GM19099 (cell line): ENCODE results near the gene RFTN2.

Experiments used
- POLR2A ChIP-seq: IDR thresholded peaks from 3 replicates; pipeline ENCODE4 v1.6.1; 2011; ENCODE audit warnings: low read depth; ENCODE audit not compliant: insufficient read length; ENCODE audit errors: extremely low read depth

The RFTN2 gene

DNA sequence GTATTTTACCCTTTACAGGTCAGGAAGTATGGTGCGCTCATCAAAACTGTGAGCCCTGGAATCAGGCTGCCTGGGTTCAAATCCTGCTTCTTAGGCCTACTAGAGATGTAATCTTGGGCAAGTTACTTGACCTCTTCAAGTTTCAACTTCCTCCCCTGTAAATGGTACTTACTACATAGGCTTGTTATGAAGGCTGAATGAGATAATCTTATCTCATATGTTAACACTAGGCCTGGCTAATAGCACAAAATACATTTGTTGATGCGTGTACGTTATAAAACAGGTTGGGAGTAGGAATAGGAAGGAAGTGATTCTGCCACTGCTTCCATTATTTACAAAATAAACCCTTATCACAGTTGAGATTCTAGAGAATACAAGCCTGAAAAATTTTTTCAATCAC, 1.7 kb upstream of the RFTN2 start:
- no peak for TF ChIP-seq POLR2A

DNA sequence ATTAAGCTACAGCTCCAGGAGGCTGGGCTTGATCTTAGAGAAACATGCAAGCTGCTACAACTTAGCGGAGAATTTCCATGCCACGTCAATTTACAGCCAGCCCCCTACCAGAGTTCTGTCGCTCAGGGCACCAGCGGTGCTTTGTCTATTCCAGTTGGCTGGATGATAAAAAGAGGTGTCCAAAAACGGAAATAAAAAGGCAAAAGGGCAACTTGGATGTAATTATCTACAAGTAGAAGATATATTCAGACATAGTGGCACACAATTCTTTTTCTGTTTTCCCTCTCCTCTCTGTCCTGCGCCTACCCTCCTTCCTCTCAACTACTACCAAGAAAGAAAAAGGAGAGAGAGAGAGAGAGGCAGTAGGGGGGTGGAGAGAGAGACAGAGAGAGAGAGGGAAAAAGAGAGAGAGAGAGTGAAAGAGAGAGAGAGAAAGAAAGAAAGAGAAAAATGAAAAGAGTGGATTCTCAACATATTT, 363 bp upstream of the RFTN2 start:
- TF ChIP-seq POLR2A = no peak

DNA sequence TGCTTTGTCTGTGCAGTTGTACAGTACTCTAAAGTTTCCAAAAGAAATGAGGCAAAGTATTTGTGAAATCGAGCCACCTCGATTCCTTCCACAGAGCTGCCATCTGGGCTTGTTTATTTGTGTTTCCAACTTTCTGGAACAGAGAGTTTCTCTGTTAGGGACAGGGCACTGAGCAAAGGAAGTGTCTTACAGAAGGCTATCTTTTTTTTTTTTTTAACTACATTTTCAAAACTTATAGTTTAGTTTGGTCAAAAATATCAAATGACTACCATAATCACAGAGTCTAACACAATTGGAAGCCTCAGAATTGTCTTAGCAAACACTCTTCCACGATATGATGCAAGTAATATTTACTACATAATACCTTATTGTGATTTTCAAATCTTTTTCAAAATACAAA, 796 bp downstream of the RFTN2 start:
- TF ChIP-seq POLR2A = no peak

DNA sequence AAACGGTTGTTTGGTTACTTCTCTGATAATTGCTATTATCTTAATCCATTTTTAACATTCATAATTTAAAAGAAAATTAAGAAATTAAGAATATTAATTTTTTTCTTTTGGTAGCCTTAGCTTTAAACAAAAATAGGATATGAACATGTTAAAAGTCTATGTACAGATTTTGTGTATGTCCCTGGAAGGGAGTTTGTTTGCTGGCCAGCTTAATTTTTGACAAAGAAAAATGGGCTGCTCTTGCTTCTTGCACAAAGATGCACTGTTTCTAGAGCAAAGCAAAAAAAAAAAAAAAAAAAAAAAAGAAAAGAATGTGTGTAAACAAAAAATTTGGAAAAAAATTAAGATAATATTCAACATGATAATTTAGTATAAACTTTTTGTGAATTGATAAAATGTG, 1.3 kb downstream of the RFTN2 start:
- no peak for TF ChIP-seq POLR2A

DNA sequence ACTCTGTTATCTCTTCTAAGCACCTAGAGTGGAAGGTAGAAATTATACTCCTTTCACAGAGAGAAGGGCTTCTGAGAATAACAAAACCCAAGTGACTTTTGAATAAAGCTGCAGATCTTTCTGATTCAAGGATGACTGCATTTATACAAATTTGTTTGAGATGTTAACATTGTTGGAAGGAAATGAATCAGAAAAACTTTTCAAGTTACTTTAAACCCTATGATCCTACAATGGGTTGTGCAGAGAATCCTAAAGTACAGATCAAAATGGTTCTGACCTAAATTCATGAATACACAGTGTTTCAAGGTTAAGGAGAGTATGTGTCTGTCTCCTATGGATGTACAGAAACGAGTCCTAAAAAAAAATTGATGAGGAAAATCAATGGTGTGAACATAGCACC, 1.8 kb downstream of the RFTN2 start:
- no peak for TF ChIP-seq POLR2A

DNA sequence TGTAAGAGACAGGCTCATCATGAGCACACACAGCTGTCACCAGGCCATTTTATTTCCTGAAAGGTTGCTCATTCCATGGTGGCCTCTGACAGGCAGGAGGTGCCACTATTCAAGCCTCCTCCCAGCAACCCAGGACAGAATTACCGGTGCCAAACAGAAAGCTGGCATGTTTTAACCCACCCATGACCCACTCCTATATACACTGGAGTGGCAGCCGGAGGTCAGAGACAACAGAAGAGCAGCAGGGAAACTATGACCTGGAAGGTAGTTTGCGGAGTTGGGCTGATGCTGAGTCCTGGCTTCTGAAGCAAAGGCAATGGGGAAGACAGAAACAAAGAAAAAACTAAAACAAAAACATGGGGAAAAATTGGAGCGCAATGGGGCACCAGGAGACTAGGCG, 2.3 kb downstream of the RFTN2 start:
- no peak for TF ChIP-seq POLR2A

DNA sequence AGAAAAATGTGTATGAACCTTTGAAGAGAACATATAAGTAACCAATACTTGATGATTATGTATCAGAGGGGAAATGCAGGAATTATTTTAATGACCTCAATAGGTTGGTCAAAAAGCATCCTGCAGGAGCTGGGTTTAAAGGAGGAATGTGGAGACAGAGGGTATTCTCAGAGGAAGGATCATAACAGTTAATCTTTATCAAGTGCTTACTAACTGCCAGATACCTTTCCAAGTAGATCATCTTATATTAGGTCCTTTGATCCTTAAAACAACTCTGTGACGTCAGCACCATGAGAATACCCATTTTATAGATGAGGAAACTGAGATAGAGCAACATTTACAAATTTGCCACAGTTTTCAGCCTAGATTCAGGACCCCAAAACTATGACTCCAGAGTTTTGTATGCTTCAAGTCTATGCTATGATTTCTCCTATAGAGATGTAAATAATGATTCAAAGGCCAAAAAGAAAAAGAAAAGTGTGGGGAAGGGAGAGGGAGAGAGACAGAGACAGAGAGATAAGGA, 3.0 kb downstream of the RFTN2 start:
- TF ChIP-seq POLR2A = no peak

DNA sequence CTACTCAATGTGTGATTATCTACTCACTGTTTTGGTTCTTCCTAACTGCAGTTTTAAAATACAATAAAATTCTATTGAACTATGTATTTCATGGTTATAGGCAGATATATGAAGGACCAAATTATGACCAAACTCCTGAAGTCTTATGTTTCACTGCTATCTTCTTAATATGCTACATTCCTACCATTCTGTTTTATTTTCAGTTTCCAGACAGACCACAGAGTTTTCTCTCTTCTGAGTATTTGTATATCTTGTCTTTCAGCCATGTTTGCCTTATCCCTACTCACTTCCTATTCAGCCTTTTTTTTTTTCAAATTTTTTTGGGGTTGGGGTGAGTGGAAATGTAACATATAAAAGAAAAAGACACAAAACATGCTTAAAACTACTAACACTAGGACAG, 6.3 kb downstream of the RFTN2 start:
- TF ChIP-seq POLR2A = no peak

DNA sequence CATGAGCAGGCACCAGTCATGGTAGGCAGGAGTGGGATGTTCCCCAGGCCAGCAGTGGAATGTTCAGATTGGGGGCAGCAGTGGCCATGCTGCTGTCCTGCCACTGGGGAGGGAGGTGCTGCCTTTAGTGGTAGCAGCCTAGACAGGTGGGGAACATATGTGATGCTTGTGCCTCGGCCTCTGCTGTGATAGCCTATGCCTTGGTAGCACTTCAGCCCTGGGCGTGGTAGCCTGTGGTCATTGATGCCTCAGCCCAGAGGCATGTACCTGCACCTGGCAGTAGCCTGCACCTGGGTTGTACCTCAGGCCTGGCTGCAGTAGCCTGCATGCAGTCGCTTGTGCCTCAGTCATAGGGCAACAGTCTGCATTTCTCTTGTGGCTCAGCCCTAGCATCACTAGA, 7.1 kb downstream of the RFTN2 start:
- no peak for TF ChIP-seq POLR2A

DNA sequence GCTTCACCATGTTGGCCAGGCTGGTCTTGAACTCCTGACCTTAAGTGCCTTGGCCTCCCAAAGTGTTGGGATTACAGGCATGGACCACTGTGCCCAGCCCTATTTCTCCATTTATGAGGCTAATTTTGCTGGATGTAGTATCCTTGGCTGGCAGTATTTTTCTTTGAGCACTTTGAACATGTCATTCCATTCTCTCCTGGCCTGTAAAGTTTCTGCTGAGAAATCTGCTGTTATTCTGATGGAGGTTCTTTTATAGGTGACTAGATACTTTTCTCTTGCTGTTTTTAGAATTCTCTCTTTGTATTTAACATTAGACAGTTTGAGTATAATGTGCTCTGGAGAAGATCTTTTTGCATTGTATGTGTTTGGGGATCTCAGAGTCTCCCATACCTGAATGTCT, 9.1 kb downstream of the RFTN2 start:
- TF ChIP-seq POLR2A = no peak

DNA sequence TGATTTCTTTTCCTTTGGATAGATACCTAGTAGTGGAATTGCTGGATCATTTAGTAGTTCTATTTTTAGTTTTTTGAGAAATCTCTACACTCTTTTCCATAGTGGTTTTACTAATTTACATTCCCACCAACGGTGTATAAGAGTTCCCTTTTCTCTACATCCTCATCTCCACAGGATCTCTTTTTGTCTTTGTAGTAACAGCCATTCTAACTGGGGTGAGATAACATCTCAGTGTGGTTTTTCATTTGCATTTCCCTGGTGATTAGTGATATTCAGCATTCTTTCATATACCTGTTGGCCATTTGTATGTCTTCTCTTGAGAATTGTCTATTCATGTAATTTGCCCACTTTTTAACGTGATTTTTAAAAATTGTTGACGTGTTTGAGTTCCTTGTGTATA, 13.8 kb downstream of the RFTN2 start:
- no peak for TF ChIP-seq POLR2A

DNA sequence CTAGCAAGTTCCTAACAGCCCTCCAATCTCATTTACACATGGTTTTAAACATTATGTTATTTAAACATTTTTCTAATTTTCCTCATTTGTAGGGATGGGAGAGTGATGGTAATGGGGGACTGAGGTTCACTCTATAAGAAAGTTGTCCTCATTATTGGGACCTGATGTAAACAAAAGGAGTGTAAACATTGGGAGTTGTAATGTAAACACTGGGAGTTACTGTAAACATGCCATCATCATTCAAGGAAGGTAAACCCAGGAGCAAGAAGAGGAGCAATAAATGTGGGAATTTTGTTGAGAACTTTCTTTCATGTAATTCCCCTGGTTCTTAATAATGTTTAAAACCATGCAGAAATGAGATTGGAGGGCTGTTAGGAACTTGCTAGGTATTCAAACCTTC, 17.8 kb downstream of the RFTN2 start:
- TF ChIP-seq POLR2A = no peak

DNA sequence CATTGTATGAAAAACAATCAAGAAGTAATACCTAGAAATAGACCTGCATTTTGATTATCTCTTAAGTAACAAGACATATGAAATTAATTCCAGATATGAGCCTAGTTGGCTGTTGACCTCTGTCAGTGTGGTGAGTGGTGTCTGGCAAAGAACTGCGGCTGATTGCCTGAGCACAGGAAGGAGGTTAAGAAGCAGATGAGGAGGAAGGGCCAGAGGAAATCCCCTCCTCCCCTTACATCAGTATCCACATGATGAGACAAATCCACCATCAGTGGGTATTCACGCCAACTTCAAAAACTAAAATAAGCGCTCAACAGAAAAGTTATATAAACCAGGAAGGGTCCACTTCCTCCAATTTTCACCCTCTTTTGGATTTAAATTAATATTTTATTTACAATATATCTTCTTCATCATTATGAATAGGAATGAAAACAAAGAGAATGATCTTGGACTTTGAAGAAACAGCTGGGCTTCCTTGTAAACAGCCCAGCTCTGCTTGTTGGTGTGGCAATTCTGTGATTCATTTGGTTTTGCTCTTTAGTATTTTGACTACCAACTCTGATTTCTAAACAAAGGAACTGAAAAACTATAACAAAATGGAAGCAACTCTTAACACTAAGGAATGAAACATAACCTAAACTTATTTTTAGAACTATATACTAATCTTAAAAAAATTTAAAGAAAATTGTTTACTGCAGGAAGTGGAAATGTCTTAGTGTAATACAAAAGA, 27.3 kb downstream of the RFTN2 start:
- TF ChIP-seq POLR2A = no peak

DNA sequence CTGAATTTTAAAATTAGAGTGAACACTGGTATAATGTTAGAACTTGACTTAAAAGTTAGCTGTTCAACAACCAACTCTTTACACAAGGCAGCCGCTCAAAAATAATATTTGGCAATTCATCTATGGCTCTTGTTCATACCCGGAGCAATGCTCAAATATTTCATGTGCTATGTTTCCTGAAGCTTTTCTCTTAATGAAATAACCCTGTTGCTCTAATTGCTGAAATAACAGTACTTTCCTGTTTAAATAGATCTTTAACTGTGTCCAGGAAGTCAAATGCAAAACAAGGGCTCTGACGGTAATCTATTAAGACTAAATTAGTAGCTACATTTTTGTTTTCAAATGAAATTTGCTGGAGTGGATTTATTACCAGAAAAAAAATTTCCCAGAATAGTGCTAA, 33.7 kb downstream of the RFTN2 start:
- TF ChIP-seq POLR2A = no peak

DNA sequence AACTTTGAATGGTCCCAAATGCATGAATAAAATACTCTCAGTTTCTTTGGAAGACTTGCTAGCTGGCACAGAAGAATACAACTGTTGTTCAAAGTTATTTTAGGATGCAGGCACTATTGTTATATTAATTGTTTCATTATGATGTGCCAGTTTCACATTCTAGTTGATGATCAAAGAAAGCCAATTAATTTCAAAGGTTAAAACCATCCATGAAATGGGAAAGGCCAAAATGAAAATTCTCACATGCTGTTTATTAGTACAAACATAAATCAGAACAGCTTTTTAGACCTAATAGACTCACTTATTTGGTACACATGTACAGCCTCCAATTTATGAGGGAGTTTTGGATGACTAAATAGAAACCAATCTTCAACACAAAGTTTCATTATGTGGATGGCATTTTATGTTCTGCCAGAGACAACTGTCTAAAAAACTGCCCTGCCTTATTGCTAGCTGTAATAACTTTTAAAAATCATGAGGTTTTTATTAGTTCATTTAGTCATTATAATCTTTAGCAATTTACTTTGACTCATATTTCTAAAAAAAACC, 42.2 kb downstream of the RFTN2 start:
- TF ChIP-seq POLR2A = no peak

DNA sequence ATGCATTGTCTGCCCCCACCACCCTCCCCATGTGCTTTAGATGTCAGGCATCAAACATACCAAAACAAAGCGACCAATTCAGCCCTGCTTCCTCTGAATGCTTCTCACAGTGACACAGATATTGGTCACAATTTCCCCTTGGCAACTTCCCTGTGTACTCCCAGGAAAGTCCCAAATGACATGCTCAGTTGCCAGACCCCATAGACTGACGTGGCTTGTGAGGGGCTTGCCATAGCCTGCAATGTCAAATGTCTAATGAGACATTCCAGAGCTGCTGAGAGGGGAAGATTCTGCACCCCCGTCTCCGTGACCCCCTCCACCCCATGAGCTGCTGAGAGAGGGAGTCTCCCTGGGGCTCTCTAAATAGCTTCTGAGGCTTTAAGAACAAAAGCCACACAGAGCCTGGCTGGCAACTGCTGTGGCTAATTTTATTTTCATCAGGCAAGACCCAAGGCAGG, 47.3 kb downstream of the RFTN2 start:
- TF ChIP-seq POLR2A = no peak
